Gastrocnemius medialis (tissue), 4 donors: ENCODE measurements around the gene SHROOM3. TPM values are rescaled to one million over a fixed set of nuclear protein-coding genes. Genes with fewer than 3 reads are reported as not detected.
A peak's percentile ranks its signal among the peaks of the same experiment; 100 is the strongest.

Source experiments
- ATAC-seq, 2 donors: fragments of 150-250 bp; one replicate each; pipeline ENCODE4 v1.9.1; 2016
- DNase-seq, 2 donors: peaks; one replicate each; pipeline ENCODE4 v3.0.0-alpha.2; 2019
- H3K27ac ChIP-seq, 4 donors: fragments of 200-600 bp; sonication (generic); 1 replicate in 1 of 4; 2 replicates in 3 of 4; pipeline ENCODE4 v1.5.1; 2016 to 2018; ENCODE audit warnings: mild to moderate bottlenecking in 2 of 4, moderate library complexity in 1 of 4
- H3K27me3 ChIP-seq, 3 donors: fragments of 200-600 bp; sonication (generic) in 2 of 3; 1 replicate in 1 of 3; 2 replicates in 2 of 3; pipeline versions ENCODE4 v1.5.1 to v1.6.0; 2016 to 2019; ENCODE audit warnings: mild to moderate bottlenecking in 1 of 3, moderate library complexity in 1 of 3
- H3K36me3 ChIP-seq, 2 donors: fragments of 200-600 bp; sonication (generic) in 1 of 2; one replicate each; pipeline ENCODE4 v1.5.1; 2017 to 2018
- H3K4me1 ChIP-seq, 2 donors: fragments of 200-600 bp; sonication (generic) in 1 of 2; one replicate each; pipeline ENCODE4 v1.5.1; 2016 to 2017; ENCODE audit warnings: mild to moderate bottlenecking in 2 of 2
- H3K4me3 ChIP-seq, 4 donors: fragments of 200-600 bp; sonication (generic) in 3 of 4; 1 replicate in 1 of 4; 2 replicates in 3 of 4; pipeline ENCODE4 v1.5.1; 2016 to 2019; ENCODE audit warnings: mild to moderate bottlenecking in 2 of 4
- H3K9me3 ChIP-seq, 3 donors: fragments of 200-600 bp; sonication (generic) in 2 of 3; 1 replicate in 1 of 3; 2 replicates in 2 of 3; pipeline ENCODE4 v1.5.1; 2016 to 2019
- CTCF ChIP-seq, 5 experiments: fragments of 450-650 bp in 3 of 5; fragments of 200-600 bp in 2 of 5; sonication (generic) in 2 of 5; IDR thresholded peaks in 4 of 5; conservative IDR thresholded peaks in 1 of 5; 1 replicate in 4 of 5; 2 replicates in 1 of 5; pipeline ENCODE4 v1.5.1; 2016 to 2019; ENCODE audit warnings: antibody characterized with exemption in 5 of 5, mild to moderate bottlenecking in 3 of 5, moderate library complexity in 3 of 5
- POLR2A ChIP-seq, 2 donors: fragments of 450-650 bp; IDR thresholded peaks; one replicate each; pipeline ENCODE4 v1.6.1; 2017; ENCODE audit warnings: antibody characterized with exemption in 2 of 2, mild to moderate bottlenecking in 2 of 2, moderate library complexity in 2 of 2
- in situ Hi-C, 4 donors: fragments of 200-750 bp; cut with MboI; loops; one replicate each; pipeline versions ENCODE4 v1.15.0 to v1.8.0; 2017; ENCODE audit warnings: low sequenced_read_pairs in 4 of 4
- intact Hi-C: fragments of 100-400 bp; cut with DNase I; formaldehyde crosslinking; loops from one replicate; pipeline ENCODE4 v1.15.1; 2023; ENCODE audit warnings: low total_unique reads
- total RNA-seq, 4 donors: library from RNA; depleted of rRNA; stranded (reverse); fragments of >200 nt; gene quantifications; one replicate each; pipeline versions ENCODE4 v1.1.0 to v1.2.3, GENCODE V29; 2016

The SHROOM3 gene
- 1 to 10 TPM in 2 of 4 donors, under 1 TPM in 2; 0.20 to 1.7 (median 0.98) TPM for total RNA-seq

DNA sequence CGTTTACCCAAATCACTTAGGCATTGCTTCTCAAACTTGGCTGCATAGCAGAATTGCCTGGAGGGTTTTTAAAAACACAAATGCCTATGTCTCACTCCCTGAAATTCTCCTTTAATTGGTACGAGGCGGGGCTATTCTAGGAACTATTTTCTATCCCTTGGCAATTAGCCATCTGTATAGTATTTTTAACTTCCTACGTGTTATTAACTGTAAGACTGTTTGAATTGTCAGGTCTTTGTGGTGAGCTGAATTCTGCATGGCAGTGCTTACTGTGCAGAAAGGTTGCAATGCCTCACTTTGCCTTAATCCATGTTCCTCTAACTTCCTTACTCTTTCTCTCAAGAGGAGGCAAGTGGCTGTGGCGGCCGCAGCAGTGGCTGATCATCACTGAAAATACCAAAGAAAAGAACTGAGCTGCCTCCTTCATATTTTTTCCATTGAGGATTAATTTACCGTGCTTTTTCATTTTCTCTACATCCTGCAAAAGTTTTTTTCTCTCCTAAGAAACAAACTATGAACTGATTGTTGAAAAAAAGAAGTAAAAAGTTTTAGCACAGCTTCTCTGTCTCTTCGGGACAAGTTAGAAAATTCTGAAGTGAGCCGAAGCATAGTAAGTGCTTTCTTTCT, at the start of gene SHROOM3:
SHROOM3 (plus strand) TSS at position 329 of the 627 bp plus-strand sequence. CDS start 824 bp downstream, outside the sequence.
- Histone ChIP-seq H3K36me3 (no peaks in the 10 kb centered on the region), H3K27ac (no peak within 1 kb of the TSS), H3K4me3 (peak within 1 kb of the TSS in 3 of 4 donors; percentile 15 to 20 (median 19)), H3K4me1 (no peaks in the 10 kb centered on the region), H3K27me3 (no peaks in the 10 kb centered on the region), H3K9me3 (no peaks in the 10 kb centered on the region)
- intact Hi-C loops: no loop called here
- in situ Hi-C loops: loop anchor here in 2 of 4 donors (5.0 to 10.0 kb wide), 2 partner anchors 70 to 72 kb away; no protein-coding TSS in a partner anchor
- TF ChIP-seq CTCF (IDR thresholded peaks at IDR 0.05 in 4 of 5, conservative IDR thresholded peaks at IDR 0.05 in 1 of 5) (no peak), POLR2A (IDR thresholded peaks at IDR 0.05) (no peak)
- DNase-seq: no peak
- ATAC-seq: no peak

GRCh38 chr4:76385974-76386373, 49.1 kb upstream of the SHROOM3 start:
- intact Hi-C loops (no loop called here), in situ Hi-C loops (no loop called here)

GRCh38 chr4:76386566-76387305, 48.3 kb upstream of the SHROOM3 start:
- H3K27me3 ChIP-seq: no peaks in the 10 kb centered on the region
- H3K9me3 ChIP-seq: no peaks in the 10 kb centered on the region
- H3K36me3 ChIP-seq: no peaks in the 10 kb centered on the region
- no peak for ATAC-seq
- no peaks in the 10 kb centered on the region for H3K4me1 ChIP-seq
- in situ Hi-C loops: no loop called here
- H3K27ac ChIP-seq: no peak overlapping the region
- intact Hi-C loops: no loop called here
- H3K4me3 ChIP-seq: no peak overlapping the region
- TF ChIP-seq CTCF (IDR thresholded peaks at IDR 0.05 in 4 of 5, conservative IDR thresholded peaks at IDR 0.05 in 1 of 5) (no peak), POLR2A (IDR thresholded peaks at IDR 0.05) (no peak)
- DNase-seq: no peak

More at GRCh38 chr4:76385974-76386373, 49.1 kb upstream of the SHROOM3 start:
- no peaks in the 10 kb centered on the region for H3K27me3 ChIP-seq
- no peak overlapping the region for H3K27ac ChIP-seq
- TF ChIP-seq POLR2A (IDR thresholded peaks at IDR 0.05): no peak
- TF ChIP-seq CTCF (IDR thresholded peaks at IDR 0.05 in 4 of 5, conservative IDR thresholded peaks at IDR 0.05 in 1 of 5): no peak
- no peak for ATAC-seq
- no peaks in the 10 kb centered on the region for H3K36me3 ChIP-seq
- DNase-seq: no peak
- no peaks in the 10 kb centered on the region for H3K9me3 ChIP-seq
- no peaks in the 10 kb centered on the region for H3K4me1 ChIP-seq
- H3K4me3 ChIP-seq: no peak overlapping the region

GRCh38 chr4:76388160-76388908, 46.7 kb upstream of the SHROOM3 start:
- H3K36me3 ChIP-seq: no peaks in the 10 kb centered on the region
- ATAC-seq (no peak), DNase-seq (no peak)
- no peak overlapping the region for H3K4me3 ChIP-seq
- H3K9me3 ChIP-seq: peaks cover 0 to 8% (median 0%) of the 10 kb centered on the region in 3 donors
- no peak overlapping the region for H3K27ac ChIP-seq
- no peaks in the 10 kb centered on the region for H3K4me1 ChIP-seq
- H3K27me3 ChIP-seq: no peaks in the 10 kb centered on the region
- TF ChIP-seq CTCF (IDR thresholded peaks at IDR 0.05 in 4 of 5, conservative IDR thresholded peaks at IDR 0.05 in 1 of 5): no peak
- TF ChIP-seq POLR2A (IDR thresholded peaks at IDR 0.05): no peak
- in situ Hi-C loops (no loop called here), intact Hi-C loops (no loop called here)
